Kidney epithelial cell (primary cell): ENCODE data around the gene ABHD18. TPM values are rescaled to one million over a fixed set of nuclear protein-coding genes. Genes with fewer than 3 reads are reported as not detected.
"Not testable (repeated sequence)": the region's sequence is repeated elsewhere in the genome, so short reads cannot be mapped to it uniquely, and the experiment has no call there.

Source experiments
- DNase-seq: peaks from one replicate; pipeline ENCODE4 v3.0.0-alpha.2; 2010; ENCODE audit warnings: low read depth
- H3K27me3 ChIP-seq: 2 replicates; pipeline ENCODE4 v1.6.0; 2011; ENCODE audit warnings: low read length; ENCODE audit not compliant: control insufficient read depth, insufficient read depth
- H3K36me3 ChIP-seq: 2 replicates; pipeline ENCODE4 v1.5.1; 2011; ENCODE audit warnings: low read length; ENCODE audit not compliant: control insufficient read depth, insufficient read depth
- H3K4me3 ChIP-seq: 2 replicates; pipeline ENCODE4 v1.5.1; 2011; ENCODE audit warnings: low read depth, mild to moderate bottlenecking, control low read depth, low read length
- CTCF ChIP-seq: IDR thresholded peaks from 2 replicates; pipeline ENCODE4 v1.5.1; 2011; ENCODE audit warnings: mild to moderate bottlenecking, moderate library complexity, low read length, control low read depth, inconsistent platforms; ENCODE audit not compliant: insufficient read depth, poor library complexity, severe bottlenecking
- total RNA-seq: library from RNA; depleted of rRNA; stranded (reverse); fragments of >200 nt; gene quantifications from 2 replicates; pipeline ENCODE4 v1.2.3, GENCODE V29; 2015

The ABHD18 gene
- total RNA-seq, 1 donor from 2014 or later = 8.4 TPM

- no peak for TF ChIP-seq CTCF
- Histone ChIP-seq H3K27me3 (no peaks in the 10 kb centered on the region), H3K36me3 (no peaks in the 10 kb centered on the region), H3K4me3 (no peak overlapping the region)
- no peak for DNase-seq
These were observed 35.0 kb upstream of the ABHD18 start for GRCh38 chr4:127930175-127930574.

GRCh38 chr4:127931836-127932235 is 33.4 kb upstream of the ABHD18 start:
- not testable (repeated sequence) for H3K4me3 ChIP-seq, H3K27me3 ChIP-seq, DNase-seq, H3K36me3 ChIP-seq

GRCh38 chr4:127936974-127937373 is 28.2 kb upstream of the ABHD18 start:
- TF ChIP-seq CTCF = no peak
- no peaks in the 10 kb centered on the region for H3K36me3 ChIP-seq
- no peak for DNase-seq
- H3K4me3 ChIP-seq = no peak overlapping the region
- no peaks in the 10 kb centered on the region for H3K27me3 ChIP-seq

GRCh38 chr4:127957105-127957504 is 8.1 kb upstream of the ABHD18 start:
- no peak for TF ChIP-seq CTCF
- Histone ChIP-seq H3K27me3 (no peaks in the 10 kb centered on the region), H3K36me3 (no peaks in the 10 kb centered on the region), H3K4me3 (no peak overlapping the region)
- no peak for DNase-seq

- DNase-seq = no peak
- Histone ChIP-seq H3K27me3 (no peaks in the 10 kb centered on the region), H3K36me3 (no peaks in the 10 kb centered on the region), H3K4me3 (no peak overlapping the region)
- TF ChIP-seq CTCF = no peak
These were observed 5.4 kb upstream of the ABHD18 start for GRCh38 chr4:127959794-127960193.

- not testable (repeated sequence) for H3K36me3 ChIP-seq, H3K27me3 ChIP-seq, DNase-seq
- H3K4me3 ChIP-seq = peak overlapping the region; percentile 76
These were observed 1.4 kb upstream of the ABHD18 start for GRCh38 chr4:127963633-127964398.

GRCh38 chr4:127964426-127965061 is 662 bp upstream of the ABHD18 start:
- not testable (repeated sequence) for H3K36me3 ChIP-seq, H3K27me3 ChIP-seq, DNase-seq
- H3K4me3 ChIP-seq = peak overlapping the region; percentile 76
